Osteoblast (primary cell): ENCODE results near the gene GPI. TPM values are rescaled to one million over a fixed set of nuclear protein-coding genes. Genes with fewer than 3 reads are reported as not detected.

ENCODE experiments used
- DNase-seq: peaks from one replicate; pipeline ENCODE4 v3.0.0; 2011; ENCODE audit warnings: low spot score, mixed read lengths; ENCODE audit not compliant: insufficient read length; ENCODE audit errors: missing footprints
- H2AFZ ChIP-seq: 2 replicates; pipeline ENCODE4 v1.6.0; 2011; ENCODE audit warnings: mild to moderate bottlenecking, low read length
- H3K27ac ChIP-seq: 2 replicates; pipeline ENCODE4 v1.5.1; 2011; ENCODE audit warnings: mild to moderate bottlenecking, low read depth, low read length, moderate library complexity
- H3K27me3 ChIP-seq: 2 replicates; pipeline ENCODE4 v1.6.0; 2012; ENCODE audit warnings: mild to moderate bottlenecking, control low read depth, inconsistent platforms, low read length, moderate library complexity; ENCODE audit not compliant: insufficient read depth
- H3K36me3 ChIP-seq: 2 replicates; pipeline ENCODE4 v1.5.1; 2011; ENCODE audit warnings: mild to moderate bottlenecking, low read length, control low read depth, moderate library complexity; ENCODE audit not compliant: insufficient read depth
- H3K4me1 ChIP-seq: 2 replicates; pipeline ENCODE4 v1.5.1; 2011; ENCODE audit warnings: mild to moderate bottlenecking, low read length, control low read depth, moderate library complexity; ENCODE audit not compliant: insufficient read depth
- H3K4me2 ChIP-seq: 2 replicates; pipeline ENCODE4 v1.6.0; 2011; ENCODE audit warnings: mild to moderate bottlenecking, low read length; ENCODE audit not compliant: insufficient read depth
- H3K4me3 ChIP-seq: fragments of 200-600 bp; sonication (generic); 3 replicates; pipeline ENCODE4 v1.5.1; 2012; ENCODE audit warnings: mild to moderate bottlenecking, low read length, inconsistent platforms; ENCODE audit not compliant: insufficient read depth
- H3K79me2 ChIP-seq: 2 replicates; pipeline ENCODE4 v1.6.0; 2012; ENCODE audit warnings: mild to moderate bottlenecking, low read length, control low read depth, inconsistent platforms; ENCODE audit not compliant: insufficient read depth
- H3K9me3 ChIP-seq: 2 replicates; pipeline ENCODE4 v1.5.1; 2011; ENCODE audit warnings: low read depth, low read length, control low read depth
- H4K20me1 ChIP-seq: 2 replicates; pipeline ENCODE4 v1.6.0; 2012; ENCODE audit warnings: mild to moderate bottlenecking, low read length, control low read depth; ENCODE audit not compliant: insufficient read depth
- total RNA-seq: library from RNA; depleted of rRNA; stranded (reverse); fragments of >200 nt; gene quantifications from 2 replicates; pipeline ENCODE4 v1.2.3, GENCODE V29; 2012
- TF ChIP-seq, protein P1 (sequence below): IDR thresholded peaks from 2 replicates; pipeline ENCODE4 v1.5.1; 2011; ENCODE audit warnings: mild to moderate bottlenecking, low read depth, low read length, moderate library complexity; ENCODE audit errors: extremely low read depth

GPI gene
- total RNA-seq, 1 donor = 133 TPM

- H3K9me3 ChIP-seq = no peaks in the 10 kb centered on the region
- peak; percentile 6 for DNase-seq
- peaks cover 57% of the 10 kb centered on the region for H3K79me2 ChIP-seq
- TF ChIP-seq, protein P1, sequence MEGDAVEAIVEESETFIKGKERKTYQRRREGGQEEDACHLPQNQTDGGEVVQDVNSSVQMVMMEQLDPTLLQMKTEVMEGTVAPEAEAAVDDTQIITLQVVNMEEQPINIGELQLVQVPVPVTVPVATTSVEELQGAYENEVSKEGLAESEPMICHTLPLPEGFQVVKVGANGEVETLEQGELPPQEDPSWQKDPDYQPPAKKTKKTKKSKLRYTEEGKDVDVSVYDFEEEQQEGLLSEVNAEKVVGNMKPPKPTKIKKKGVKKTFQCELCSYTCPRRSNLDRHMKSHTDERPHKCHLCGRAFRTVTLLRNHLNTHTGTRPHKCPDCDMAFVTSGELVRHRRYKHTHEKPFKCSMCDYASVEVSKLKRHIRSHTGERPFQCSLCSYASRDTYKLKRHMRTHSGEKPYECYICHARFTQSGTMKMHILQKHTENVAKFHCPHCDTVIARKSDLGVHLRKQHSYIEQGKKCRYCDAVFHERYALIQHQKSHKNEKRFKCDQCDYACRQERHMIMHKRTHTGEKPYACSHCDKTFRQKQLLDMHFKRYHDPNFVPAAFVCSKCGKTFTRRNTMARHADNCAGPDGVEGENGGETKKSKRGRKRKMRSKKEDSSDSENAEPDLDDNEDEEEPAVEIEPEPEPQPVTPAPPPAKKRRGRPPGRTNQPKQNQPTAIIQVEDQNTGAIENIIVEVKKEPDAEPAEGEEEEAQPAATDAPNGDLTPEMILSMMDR = no peak
- H3K36me3 ChIP-seq = peaks cover 56% of the 10 kb centered on the region
- H2AFZ ChIP-seq = no peak overlapping the region
- H3K4me2 ChIP-seq = no peak overlapping the region
- no peak overlapping the region for H3K27ac ChIP-seq
- H3K4me1 ChIP-seq = peaks cover 15% of the 10 kb centered on the region
- H4K20me1 ChIP-seq = peaks cover 38% of the 10 kb centered on the region
- no peaks in the 10 kb centered on the region for H3K27me3 ChIP-seq
- no peak overlapping the region for H3K4me3 ChIP-seq
These were observed 5.1 kb downstream of the GPI start for GRCh38 chr19:34370117-34370516.

- Histone ChIP-seq H3K79me2 (peaks cover 52% of the 10 kb centered on the region), H3K36me3 (peaks cover 63% of the 10 kb centered on the region), H3K4me3 (no peak overlapping the region), H3K9me3 (no peaks in the 10 kb centered on the region), H4K20me1 (peaks cover 39% of the 10 kb centered on the region), H3K4me1 (peaks cover 13% of the 10 kb centered on the region), H2AFZ (no peak overlapping the region), H3K4me2 (no peak overlapping the region), H3K27me3 (no peaks in the 10 kb centered on the region), H3K27ac (no peak overlapping the region)
- TF ChIP-seq, protein P1 = no peak
- DNase-seq = peak; percentile 43
These were observed 6.0 kb downstream of the GPI start for GRCh38 chr19:34370983-34371382.

GRCh38 chr19:34373601-34374288 is 8.7 kb downstream of the GPI start:
- peaks cover 27% of the 10 kb centered on the region for H3K79me2 ChIP-seq
- no peaks in the 10 kb centered on the region for H3K9me3 ChIP-seq
- H3K4me1 ChIP-seq = no peaks in the 10 kb centered on the region
- no peaks in the 10 kb centered on the region for H3K27me3 ChIP-seq
- TF ChIP-seq, protein P1 = no peak
- no peak overlapping the region for H2AFZ ChIP-seq
- peaks cover 21% of the 10 kb centered on the region for H4K20me1 ChIP-seq
- H3K4me2 ChIP-seq = no peak overlapping the region
- H3K4me3 ChIP-seq = no peak overlapping the region
- peak; percentile 29 for DNase-seq
- H3K36me3 ChIP-seq = peaks cover 58% of the 10 kb centered on the region
- H3K27ac ChIP-seq = no peak overlapping the region

- H3K4me3 ChIP-seq = no peak overlapping the region
- H4K20me1 ChIP-seq = peaks cover 21% of the 10 kb centered on the region
- H2AFZ ChIP-seq = no peak overlapping the region
- H3K27me3 ChIP-seq = no peaks in the 10 kb centered on the region
- no peaks in the 10 kb centered on the region for H3K9me3 ChIP-seq
- H3K36me3 ChIP-seq = peaks cover 62% of the 10 kb centered on the region
- TF ChIP-seq, protein P1 = no peak
- no peak overlapping the region for H3K27ac ChIP-seq
- peak; percentile 63 for DNase-seq
- H3K4me2 ChIP-seq = no peak overlapping the region
- H3K79me2 ChIP-seq = peaks cover 19% of the 10 kb centered on the region
- H3K4me1 ChIP-seq = no peaks in the 10 kb centered on the region
These were observed 10.6 kb downstream of the GPI start for GRCh38 chr19:34375598-34375997.
